DND-41 (cell line): ENCODE results near the gene SH3RF3.

Experiments used
- CTCF ChIP-seq: IDR thresholded peaks from 2 replicates; pipeline ENCODE4 v1.5.1; 2012; ENCODE audit warnings: borderline replicate concordance, low read length, moderate library complexity, mild to moderate bottlenecking; ENCODE audit not compliant: poor library complexity, severe bottlenecking; ENCODE audit errors: extremely low read depth
- EZH2 ChIP-seq: IDR thresholded peaks from 3 replicates; pipeline ENCODE4 v1.6.1; 2012; ENCODE audit warnings: borderline replicate concordance, low read depth, mild to moderate bottlenecking, moderate library complexity, low read length, inconsistent platforms; ENCODE audit not compliant: severe bottlenecking

GRCh38 chr2:109259671-109260070 lies 130.7 kb downstream of the SH3RF3 start:
- TF ChIP-seq CTCF (no peak), EZH2 (no peak)
